NB4 (cell line): ENCODE measurements around the gene AP3S1.

ENCODE experiments used
- DNase-seq: peaks from one replicate; pipeline ENCODE4 v3.0.0; 2010; ENCODE audit warnings: low read depth
- H3K4me3 ChIP-seq: one replicate; pipeline ENCODE4 v1.5.1; 2011; ENCODE audit warnings: mild to moderate bottlenecking, low read depth, low read length, moderate library complexity
- MYC ChIP-seq: IDR thresholded peaks from 2 replicates; pipeline ENCODE4 v1.6.1; 2011; ENCODE audit warnings: low read depth, low read length
- POLR2A ChIP-seq: IDR thresholded peaks from 2 replicates; pipeline ENCODE4 v1.6.1; 2011; ENCODE audit warnings: mild to moderate bottlenecking; ENCODE audit not compliant: insufficient read length; ENCODE audit errors: extremely low read depth
- TF ChIP-seq, protein P1 (sequence below): IDR thresholded peaks from one replicate; pipeline ENCODE4 v1.5.1; 2012; ENCODE audit warnings: low read depth, low read length
- TF ChIP-seq, protein P2 (sequence below): IDR thresholded peaks from 2 replicates; pipeline ENCODE4 v1.6.1; 2011; ENCODE audit warnings: low read depth, low read length

AP3S1 gene

DNA sequence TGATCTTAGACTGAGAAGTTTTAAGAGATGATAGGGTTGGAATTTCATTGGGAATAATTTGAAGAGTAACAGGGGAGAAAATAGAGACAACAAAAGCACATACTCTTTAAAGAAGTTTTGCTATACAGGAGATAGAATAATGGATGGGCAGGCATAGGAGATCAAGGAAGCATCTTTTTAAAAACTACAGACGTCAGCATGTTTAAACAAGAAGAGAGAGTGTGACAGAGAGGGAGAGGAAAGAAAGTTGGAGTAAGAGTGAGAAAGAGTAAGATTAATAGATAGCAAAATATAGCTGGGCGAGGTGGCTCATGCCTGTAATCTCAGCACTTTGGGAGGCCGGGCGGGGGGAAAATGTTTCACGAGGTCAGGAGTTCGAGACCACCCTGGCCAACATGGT is 115.2 kb downstream of the AP3S1 start:
- no peak for DNase-seq
- TF ChIP-seq, protein P1, sequence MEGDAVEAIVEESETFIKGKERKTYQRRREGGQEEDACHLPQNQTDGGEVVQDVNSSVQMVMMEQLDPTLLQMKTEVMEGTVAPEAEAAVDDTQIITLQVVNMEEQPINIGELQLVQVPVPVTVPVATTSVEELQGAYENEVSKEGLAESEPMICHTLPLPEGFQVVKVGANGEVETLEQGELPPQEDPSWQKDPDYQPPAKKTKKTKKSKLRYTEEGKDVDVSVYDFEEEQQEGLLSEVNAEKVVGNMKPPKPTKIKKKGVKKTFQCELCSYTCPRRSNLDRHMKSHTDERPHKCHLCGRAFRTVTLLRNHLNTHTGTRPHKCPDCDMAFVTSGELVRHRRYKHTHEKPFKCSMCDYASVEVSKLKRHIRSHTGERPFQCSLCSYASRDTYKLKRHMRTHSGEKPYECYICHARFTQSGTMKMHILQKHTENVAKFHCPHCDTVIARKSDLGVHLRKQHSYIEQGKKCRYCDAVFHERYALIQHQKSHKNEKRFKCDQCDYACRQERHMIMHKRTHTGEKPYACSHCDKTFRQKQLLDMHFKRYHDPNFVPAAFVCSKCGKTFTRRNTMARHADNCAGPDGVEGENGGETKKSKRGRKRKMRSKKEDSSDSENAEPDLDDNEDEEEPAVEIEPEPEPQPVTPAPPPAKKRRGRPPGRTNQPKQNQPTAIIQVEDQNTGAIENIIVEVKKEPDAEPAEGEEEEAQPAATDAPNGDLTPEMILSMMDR, result no peak
- no peak for TF ChIP-seq POLR2A
- TF ChIP-seq MYC, result no peak
- TF ChIP-seq, protein P2, sequence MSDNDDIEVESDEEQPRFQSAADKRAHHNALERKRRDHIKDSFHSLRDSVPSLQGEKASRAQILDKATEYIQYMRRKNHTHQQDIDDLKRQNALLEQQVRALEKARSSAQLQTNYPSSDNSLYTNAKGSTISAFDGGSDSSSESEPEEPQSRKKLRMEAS, result no peak
- no peak overlapping the region for H3K4me3 ChIP-seq

GRCh38 chr5:115961381-115962238 is 119.9 kb downstream of the AP3S1 start:
- DNase-seq, result no peak
- H3K4me3 ChIP-seq, result no peak overlapping the region
- TF ChIP-seq POLR2A, result no peak
- TF ChIP-seq, protein P1, result no peak
- no peak for TF ChIP-seq MYC
- TF ChIP-seq, protein P2, result no peak

GRCh38 chr5:115962239-115962564 is 120.5 kb downstream of the AP3S1 start, which contains the start of gene LVRN:
LVRN (plus strand) TSS chr5:115962475; CDS start chr5:115962618, 143 bp downstream.
- DNase-seq, result no peak
- no peak within 1 kb of the TSS for H3K4me3 ChIP-seq
- TF ChIP-seq POLR2A, result no peak
- TF ChIP-seq, protein P1, result no peak
- TF ChIP-seq, protein P2, result no peak

GRCh38 chr5:115962565-115963402 is 121.0 kb downstream of the AP3S1 start:
- no peak for DNase-seq
- no peak overlapping the region for H3K4me3 ChIP-seq
- no peak for TF ChIP-seq POLR2A
- TF ChIP-seq, protein P2, result no peak
- TF ChIP-seq, protein P1, result no peak
- TF ChIP-seq MYC, result no peak

- TF ChIP-seq, protein P1, result no peak
- TF ChIP-seq POLR2A, result no peak
- TF ChIP-seq MYC, result no peak
- TF ChIP-seq, protein P2, result no peak
- H3K4me3 ChIP-seq, result no peak overlapping the region
- no peak for DNase-seq
Observed at GRCh38 chr5:115963566-115963965, 121.8 kb downstream of the AP3S1 start.
